Pericardium fibroblast (primary cell): ENCODE data around the gene METTL22. TPM values are rescaled to one million over a fixed set of nuclear protein-coding genes. Genes with fewer than 3 reads are reported as not detected.

Experiments used
- total RNA-seq: library from RNA; depleted of rRNA; stranded (reverse); fragments of >200 nt; gene quantifications from 2 replicates; pipeline ENCODE4 v1.2.3, GENCODE V29; 2015

The METTL22 gene, protein sequence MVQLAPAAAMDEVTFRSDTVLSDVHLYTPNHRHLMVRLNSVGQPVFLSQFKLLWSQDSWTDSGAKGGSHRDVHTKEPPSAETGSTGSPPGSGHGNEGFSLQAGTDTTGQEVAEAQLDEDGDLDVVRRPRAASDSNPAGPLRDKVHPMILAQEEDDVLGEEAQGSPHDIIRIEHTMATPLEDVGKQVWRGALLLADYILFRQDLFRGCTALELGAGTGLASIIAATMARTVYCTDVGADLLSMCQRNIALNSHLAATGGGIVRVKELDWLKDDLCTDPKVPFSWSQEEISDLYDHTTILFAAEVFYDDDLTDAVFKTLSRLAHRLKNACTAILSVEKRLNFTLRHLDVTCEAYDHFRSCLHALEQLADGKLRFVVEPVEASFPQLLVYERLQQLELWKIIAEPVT
- 17.5 and 54.6 TPM in 2 replicates for total RNA-seq

DNA sequence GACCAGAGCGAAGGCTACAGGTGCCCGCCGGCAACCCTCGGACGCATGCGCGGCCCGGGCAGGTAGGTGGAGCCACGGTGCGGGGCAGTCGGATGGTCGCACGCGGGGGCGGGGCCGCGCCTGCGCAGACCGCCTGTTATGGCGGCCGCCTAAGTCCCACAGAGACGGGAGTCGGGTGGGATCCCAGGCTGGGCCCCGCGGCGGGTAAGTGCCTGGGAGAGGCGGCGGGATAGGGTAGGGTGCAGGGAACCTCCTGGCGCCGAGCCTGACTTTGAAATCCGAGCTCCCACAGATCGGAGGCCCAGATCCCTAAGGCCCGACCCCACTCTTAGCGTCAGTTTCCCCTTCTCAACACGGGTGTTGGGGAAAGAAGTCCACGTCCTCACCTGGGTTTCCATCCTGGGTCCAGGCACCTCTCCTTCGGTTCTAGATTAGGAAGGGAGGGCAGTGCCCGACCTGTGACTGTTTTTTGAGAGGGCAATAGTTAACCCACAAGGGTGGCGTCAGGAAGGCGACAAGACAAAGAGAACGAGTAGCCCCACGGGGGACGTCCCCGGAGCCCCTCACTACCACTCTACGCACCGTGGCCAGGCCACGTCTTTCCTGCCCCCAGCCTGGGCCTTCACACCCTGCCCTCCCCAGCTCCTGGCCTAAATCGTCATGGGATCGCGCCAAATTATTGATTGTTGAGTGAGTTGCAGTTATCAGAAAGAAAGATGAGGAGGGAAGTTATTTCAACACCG, at the start of gene METTL22:
Gene METTL22, plus strand, starts transcription at position 127 of the 743 bp plus-strand sequence. CDS start 3,968 bp downstream, outside the sequence.

DNA sequence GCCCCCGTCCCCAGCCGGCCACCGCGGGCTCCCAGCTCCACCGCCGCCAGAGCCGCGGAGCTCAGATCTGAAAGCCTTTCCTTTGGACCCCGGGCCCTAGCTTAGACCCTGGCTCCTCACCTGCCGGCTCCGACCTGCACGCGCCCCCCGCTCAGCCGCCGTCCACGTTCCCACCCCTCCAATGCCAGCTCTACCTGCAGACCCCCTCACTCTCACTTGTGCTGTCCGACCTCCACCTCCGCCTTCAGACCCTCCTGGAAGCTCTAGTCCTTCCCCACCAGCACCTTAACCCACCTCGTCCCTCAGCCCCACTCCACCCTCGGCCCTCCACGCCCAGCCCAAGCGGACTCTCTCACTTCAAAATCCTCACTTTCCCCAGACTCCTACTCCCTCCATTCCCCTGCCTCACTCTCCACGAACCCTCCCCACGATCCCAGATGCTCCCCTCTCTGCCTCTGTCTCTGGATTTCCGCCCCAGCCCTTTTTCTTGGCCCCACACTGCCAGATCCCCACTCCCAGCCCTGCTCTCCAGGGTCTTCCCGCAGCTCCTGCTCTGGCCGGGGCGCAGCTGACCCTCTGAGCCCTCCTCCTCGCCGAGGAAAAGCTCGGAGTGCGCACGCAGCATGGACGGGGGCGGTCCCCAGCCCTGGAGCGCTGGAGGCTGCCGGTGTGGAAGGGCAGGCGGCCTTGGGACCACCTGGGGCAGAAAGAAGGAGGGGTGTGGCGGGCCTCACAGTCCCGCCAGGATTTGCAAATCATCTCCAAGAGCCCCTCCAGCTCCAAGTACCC, 31.4 kb upstream of the METTL22 start, which contains the start of gene TMEM114:
Gene TMEM114, minus strand, starts transcription at position 612 of the 789 bp plus-strand sequence. CDS start 673 bp downstream, outside the sequence.

DNA sequence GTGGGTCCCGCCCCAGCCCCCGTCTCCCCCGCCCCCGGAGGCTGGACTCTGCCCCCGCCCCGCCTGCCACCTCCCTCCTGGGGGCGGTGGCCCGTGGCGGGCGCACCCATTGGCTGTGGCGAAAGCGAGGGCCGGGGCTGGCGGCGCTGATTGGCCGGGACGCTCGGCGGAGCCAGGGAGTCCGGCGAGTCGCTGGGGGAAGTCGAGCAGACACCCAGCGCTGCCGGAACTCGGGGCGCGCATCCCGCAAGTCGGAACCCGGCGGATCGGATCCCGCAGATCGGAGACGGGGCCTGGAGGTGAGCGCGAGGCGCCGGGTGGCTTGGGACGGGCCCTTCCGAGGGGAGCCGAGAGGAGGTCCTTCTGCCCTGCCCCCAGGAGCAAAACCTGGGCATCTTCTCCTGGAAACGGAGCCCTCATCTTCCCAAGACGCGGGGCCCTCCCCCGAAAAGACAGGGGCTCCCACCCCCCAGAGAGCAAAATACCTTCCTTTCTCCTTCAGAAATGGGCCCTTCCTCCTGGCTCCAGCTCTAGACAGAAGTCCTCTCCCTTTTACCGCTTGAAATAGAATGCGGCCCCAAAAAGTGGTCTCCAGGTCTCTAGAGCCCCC, 53.0 kb downstream of the METTL22 start, which contains the start of gene ABAT:
Gene ABAT, plus strand, starts transcription at position 205 of the 610 bp plus-strand sequence. CDS start 61,123 bp downstream, outside the sequence.

Other genes with a start within 250 kb of the METTL22 start
- not detected in 2 replicates for gene TMEM114, start 31.2 kb upstream of the METTL22 start, total RNA-seq
- 7.2 and 7.8 TPM in 2 replicates for gene ABAT, start 52.9 kb downstream of the METTL22 start, total RNA-seq
- 5.3 and 6.0 TPM in 2 replicates for gene TMEM186, start 175.9 kb downstream of the METTL22 start, total RNA-seq
- 30.0 and 38.1 TPM in 2 replicates for gene PMM2, start 176.1 kb downstream of the METTL22 start, total RNA-seq
- 148 and 204 TPM in 2 replicates for gene CARHSP1, start 247.3 kb downstream of the METTL22 start, total RNA-seq